ENCODE results near the gene PDZD2.
"Not testable (repeated sequence)": the region's sequence is repeated elsewhere in the genome, so short reads cannot be mapped to it uniquely, and the experiment has no call there.

DNA sequence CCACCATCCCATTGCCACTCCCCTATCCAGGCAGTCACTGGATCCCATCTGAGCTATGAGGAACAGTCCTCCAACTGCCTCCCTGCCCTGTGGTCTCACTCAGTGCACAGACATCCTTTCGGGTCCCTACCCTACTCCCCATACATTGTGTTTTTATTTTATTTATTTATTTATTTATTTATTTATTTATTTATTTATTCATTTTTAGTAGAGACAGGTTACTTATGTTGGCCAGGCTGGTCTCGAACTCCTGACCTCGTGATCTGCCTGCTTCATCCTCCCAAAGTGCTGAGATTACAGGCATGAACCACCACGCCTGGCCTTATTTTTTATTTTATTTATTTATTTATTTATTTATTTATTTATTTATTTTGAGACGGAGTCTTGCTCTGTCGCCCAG is 137.4 kb downstream of the PDZD2 start:
- TF ChIP-seq, protein P1, sequence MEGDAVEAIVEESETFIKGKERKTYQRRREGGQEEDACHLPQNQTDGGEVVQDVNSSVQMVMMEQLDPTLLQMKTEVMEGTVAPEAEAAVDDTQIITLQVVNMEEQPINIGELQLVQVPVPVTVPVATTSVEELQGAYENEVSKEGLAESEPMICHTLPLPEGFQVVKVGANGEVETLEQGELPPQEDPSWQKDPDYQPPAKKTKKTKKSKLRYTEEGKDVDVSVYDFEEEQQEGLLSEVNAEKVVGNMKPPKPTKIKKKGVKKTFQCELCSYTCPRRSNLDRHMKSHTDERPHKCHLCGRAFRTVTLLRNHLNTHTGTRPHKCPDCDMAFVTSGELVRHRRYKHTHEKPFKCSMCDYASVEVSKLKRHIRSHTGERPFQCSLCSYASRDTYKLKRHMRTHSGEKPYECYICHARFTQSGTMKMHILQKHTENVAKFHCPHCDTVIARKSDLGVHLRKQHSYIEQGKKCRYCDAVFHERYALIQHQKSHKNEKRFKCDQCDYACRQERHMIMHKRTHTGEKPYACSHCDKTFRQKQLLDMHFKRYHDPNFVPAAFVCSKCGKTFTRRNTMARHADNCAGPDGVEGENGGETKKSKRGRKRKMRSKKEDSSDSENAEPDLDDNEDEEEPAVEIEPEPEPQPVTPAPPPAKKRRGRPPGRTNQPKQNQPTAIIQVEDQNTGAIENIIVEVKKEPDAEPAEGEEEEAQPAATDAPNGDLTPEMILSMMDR (IDR thresholded peaks at IDR 0.05), result not testable (repeated sequence)
- TF ChIP-seq POLR2A (IDR thresholded peaks at IDR 0.05), result not testable (repeated sequence)

Measured in sigmoid colon (tissue), 3 donors.